ENCODE measurements around the gene NOS1AP. TPM values are rescaled to one million over a fixed set of nuclear protein-coding genes. Genes with fewer than 3 reads are reported as not detected.

The NOS1AP gene
- polyA plus RNA-seq, 4 donors, result 0.89 to 2.1 (median 1.7) TPM

- Histone ChIP-seq H3K27ac (ENCODE audit: low read depth in 1 of 3, low read length in 2 of 3) (no peak overlapping the region), H3K9me3 (ENCODE audit: control insufficient read depth in 2 of 2, insufficient read depth in 1 of 2, low read depth in 1 of 2, low read length in 1 of 2) (no peaks in the 10 kb centered on the region), H3K27me3 (ENCODE audit: control insufficient read depth in 3 of 3, insufficient read depth in 3 of 3, low read length in 3 of 3) (no peaks in the 10 kb centered on the region), H3K4me1 (ENCODE audit: control insufficient read depth in 3 of 3, insufficient read depth in 2 of 3, low read depth in 1 of 3, low read length in 2 of 3) (peaks cover 0 to 9% (median 2%) of the 10 kb centered on the region in 3 donors), H3K36me3 (ENCODE audit: control insufficient read depth in 3 of 3, insufficient read depth in 2 of 3, low read depth in 1 of 3, low read length in 3 of 3) (no peaks in the 10 kb centered on the region), H3K4me3 (ENCODE audit: low read depth in 1 of 3, low read length in 3 of 3) (no peak overlapping the region)
- peak in 1 of 2 donors; percentile 22 for DNase-seq
- FAIRE-seq, result no peak
- WGBS, 3 donors, result 62 to 67% (median 63%) methylated on average over 7 of the region's 7 CpGs
Measured at GRCh38 chr1:162204129-162204822, 134.8 kb downstream of the NOS1AP start.

DNA sequence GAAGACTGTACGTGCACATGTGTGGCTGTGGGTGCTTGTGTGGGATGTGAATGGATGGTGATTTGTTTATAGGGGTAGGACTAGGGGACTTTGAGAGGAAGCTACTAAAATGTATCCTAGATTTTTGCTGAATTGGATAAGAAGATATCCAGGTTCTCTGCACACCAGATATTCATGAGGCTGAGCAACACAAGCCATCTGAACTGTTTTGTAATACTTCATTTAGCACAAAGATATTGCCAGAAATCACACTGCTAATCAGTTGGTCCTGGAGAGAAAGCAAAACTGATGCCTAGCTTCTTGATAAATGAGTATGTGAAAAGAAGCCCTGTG lies 135.3 kb downstream of the NOS1AP start:
- WGBS, 3 donors, result 70 to 97% (median 79%) methylated on average over 1 of the region's 1 CpG
- H3K36me3 ChIP-seq (ENCODE audit: control insufficient read depth in 3 of 3, insufficient read depth in 2 of 3, low read depth in 1 of 3, low read length in 3 of 3), result no peaks in the 10 kb centered on the region
- H3K27ac ChIP-seq (ENCODE audit: low read depth in 1 of 3, low read length in 2 of 3), result no peak overlapping the region
- DNase-seq, result no peak
- no peaks in the 10 kb centered on the region for H3K27me3 ChIP-seq (ENCODE audit: control insufficient read depth in 3 of 3, insufficient read depth in 3 of 3, low read length in 3 of 3)
- H3K4me3 ChIP-seq (ENCODE audit: low read depth in 1 of 3, low read length in 3 of 3), result no peak overlapping the region
- FAIRE-seq, result no peak
- H3K4me1 ChIP-seq (ENCODE audit: control insufficient read depth in 3 of 3, insufficient read depth in 2 of 3, low read depth in 1 of 3, low read length in 2 of 3), result peaks cover 0 to 9% (median 2%) of the 10 kb centered on the region in 3 donors
- H3K9me3 ChIP-seq (ENCODE audit: control insufficient read depth in 2 of 2, insufficient read depth in 1 of 2, low read depth in 1 of 2, low read length in 1 of 2), result no peaks in the 10 kb centered on the region

- Histone ChIP-seq H3K9me3 (ENCODE audit: control insufficient read depth in 2 of 2, insufficient read depth in 1 of 2, low read depth in 1 of 2, low read length in 1 of 2) (no peaks in the 10 kb centered on the region), H3K4me1 (ENCODE audit: control insufficient read depth in 3 of 3, insufficient read depth in 2 of 3, low read depth in 1 of 3, low read length in 2 of 3) (peaks cover 0 to 9% (median 2%) of the 10 kb centered on the region in 3 donors), H3K36me3 (ENCODE audit: control insufficient read depth in 3 of 3, insufficient read depth in 2 of 3, low read depth in 1 of 3, low read length in 3 of 3) (no peaks in the 10 kb centered on the region), H3K27ac (ENCODE audit: low read depth in 1 of 3, low read length in 2 of 3) (no peak overlapping the region), H3K4me3 (ENCODE audit: low read depth in 1 of 3, low read length in 3 of 3) (no peak overlapping the region), H3K27me3 (ENCODE audit: control insufficient read depth in 3 of 3, insufficient read depth in 3 of 3, low read length in 3 of 3) (no peaks in the 10 kb centered on the region)
- WGBS, 3 donors, result 84 to 100% (median 88%) methylated on average over 1 of the region's 1 CpG
- no peak for FAIRE-seq
- no peak for DNase-seq
Measured at GRCh38 chr1:162206300-162206699, 136.8 kb downstream of the NOS1AP start.

DNA sequence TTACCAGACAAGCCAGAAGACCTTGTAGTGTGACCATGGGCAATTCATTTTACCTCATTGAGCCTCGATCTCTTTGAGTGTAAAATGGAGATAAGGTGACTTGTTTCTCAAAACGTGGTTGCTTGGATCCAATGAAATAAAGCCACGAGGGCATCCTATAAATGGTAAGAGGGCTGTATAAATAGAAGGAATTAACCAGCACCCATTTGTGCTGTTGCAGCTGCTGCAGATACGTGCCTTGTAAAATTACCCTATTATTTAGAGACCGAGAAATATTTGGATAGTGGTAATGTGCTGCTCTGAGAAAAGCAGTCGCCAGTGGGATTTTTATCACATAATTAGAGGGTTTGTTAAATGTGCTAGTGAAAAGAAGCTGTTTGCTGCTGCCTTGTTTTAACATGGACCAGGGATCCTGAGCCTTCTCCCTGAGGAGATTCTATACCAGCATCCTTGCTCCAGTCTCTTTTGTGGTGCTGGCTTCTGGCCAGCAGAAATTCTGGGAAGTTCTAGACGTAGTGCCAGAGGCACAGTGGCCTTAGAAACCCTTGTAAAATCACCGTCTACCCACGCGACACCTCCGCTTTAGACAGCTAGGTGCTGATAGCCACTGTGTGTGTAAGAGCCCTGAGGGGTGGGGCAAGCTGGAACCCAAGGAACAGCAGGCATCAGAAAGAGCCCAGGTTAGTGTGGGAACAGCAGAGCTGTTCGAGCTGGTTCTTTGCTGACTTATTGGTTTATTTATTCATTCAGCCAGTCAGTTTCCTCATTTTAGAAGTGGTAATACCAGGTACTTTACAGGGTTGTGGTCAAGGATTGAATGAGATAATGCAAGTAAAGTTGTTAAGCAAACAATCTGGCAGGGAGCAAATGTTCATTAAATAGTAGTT lies 137.5 kb downstream of the NOS1AP start:
- Histone ChIP-seq H3K4me1 (ENCODE audit: control insufficient read depth in 3 of 3, insufficient read depth in 2 of 3, low read depth in 1 of 3, low read length in 2 of 3) (peaks cover 0 to 9% (median 2%) of the 10 kb centered on the region in 3 donors), H3K36me3 (ENCODE audit: control insufficient read depth in 3 of 3, insufficient read depth in 2 of 3, low read depth in 1 of 3, low read length in 3 of 3) (no peaks in the 10 kb centered on the region), H3K27ac (ENCODE audit: low read depth in 1 of 3, low read length in 2 of 3) (peak overlapping the region in 2 of 3 donors; percentile 39 to 80), H3K4me3 (ENCODE audit: low read depth in 1 of 3, low read length in 3 of 3) (no peak overlapping the region), H3K27me3 (ENCODE audit: control insufficient read depth in 3 of 3, insufficient read depth in 3 of 3, low read length in 3 of 3) (no peaks in the 10 kb centered on the region), H3K9me3 (ENCODE audit: control insufficient read depth in 2 of 2, insufficient read depth in 1 of 2, low read depth in 1 of 2, low read length in 1 of 2) (no peaks in the 10 kb centered on the region)
- 19 to 49% (median 30%) methylated on average over 12 of the region's 12 CpGs for WGBS, 3 donors
- no peak for FAIRE-seq
- DNase-seq, result peak; percentile 58 to 59

DNA sequence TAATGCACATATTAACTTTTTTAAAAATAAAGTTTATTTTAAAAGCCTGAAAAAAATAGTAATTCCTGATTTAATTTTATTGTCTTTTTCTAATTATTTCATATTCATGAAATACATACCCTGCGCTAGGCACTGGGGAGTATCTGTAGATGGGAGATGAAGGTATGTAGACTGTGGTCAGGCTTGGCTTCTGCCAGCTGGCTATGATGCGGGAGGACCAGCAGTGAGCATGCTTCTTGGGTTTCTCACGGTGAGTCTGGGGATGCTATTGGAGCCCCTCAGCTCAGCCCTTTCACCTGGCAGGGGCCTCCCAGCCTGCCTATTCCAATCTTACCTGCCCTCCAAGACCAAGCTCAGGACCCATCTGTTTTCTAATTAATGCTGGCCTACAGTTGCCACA lies 138.4 kb downstream of the NOS1AP start:
- no peaks in the 10 kb centered on the region for H3K36me3 ChIP-seq (ENCODE audit: control insufficient read depth in 3 of 3, insufficient read depth in 2 of 3, low read depth in 1 of 3, low read length in 3 of 3)
- no peaks in the 10 kb centered on the region for H3K27me3 ChIP-seq (ENCODE audit: control insufficient read depth in 3 of 3, insufficient read depth in 3 of 3, low read length in 3 of 3)
- 92 to 98% (median 92%) methylated on average over 3 of the region's 3 CpGs for WGBS, 3 donors
- no peaks in the 10 kb centered on the region for H3K9me3 ChIP-seq (ENCODE audit: control insufficient read depth in 2 of 2, insufficient read depth in 1 of 2, low read depth in 1 of 2, low read length in 1 of 2)
- peaks cover 2 to 10% (median 3%) of the 10 kb centered on the region in 3 donors for H3K4me1 ChIP-seq (ENCODE audit: control insufficient read depth in 3 of 3, insufficient read depth in 2 of 3, low read depth in 1 of 3, low read length in 2 of 3)
- DNase-seq (no peak), FAIRE-seq (no peak)
- no peak overlapping the region for H3K27ac ChIP-seq (ENCODE audit: low read depth in 1 of 3, low read length in 2 of 3)
- H3K4me3 ChIP-seq (ENCODE audit: low read depth in 1 of 3, low read length in 3 of 3), result no peak overlapping the region

GRCh38 chr1:162210196-162210595 lies 140.7 kb downstream of the NOS1AP start:
- no peak for FAIRE-seq
- DNase-seq, result no peak
- H3K27me3 ChIP-seq (ENCODE audit: control insufficient read depth in 3 of 3, insufficient read depth in 3 of 3, low read length in 3 of 3), result no peaks in the 10 kb centered on the region
- 71 to 80% (median 75%) methylated on average over 6 of the region's 6 CpGs for WGBS, 3 donors
- H3K27ac ChIP-seq (ENCODE audit: low read depth in 1 of 3, low read length in 2 of 3), result no peak overlapping the region
- no peak overlapping the region for H3K4me3 ChIP-seq (ENCODE audit: low read depth in 1 of 3, low read length in 3 of 3)
- H3K4me1 ChIP-seq (ENCODE audit: control insufficient read depth in 3 of 3, insufficient read depth in 2 of 3, low read depth in 1 of 3, low read length in 2 of 3), result peaks cover 4 to 18% (median 7%) of the 10 kb centered on the region in 3 donors
- H3K9me3 ChIP-seq (ENCODE audit: control insufficient read depth in 2 of 2, insufficient read depth in 1 of 2, low read depth in 1 of 2, low read length in 1 of 2), result no peaks in the 10 kb centered on the region
- H3K36me3 ChIP-seq (ENCODE audit: control insufficient read depth in 3 of 3, insufficient read depth in 2 of 3, low read depth in 1 of 3, low read length in 3 of 3), result no peaks in the 10 kb centered on the region

DNA sequence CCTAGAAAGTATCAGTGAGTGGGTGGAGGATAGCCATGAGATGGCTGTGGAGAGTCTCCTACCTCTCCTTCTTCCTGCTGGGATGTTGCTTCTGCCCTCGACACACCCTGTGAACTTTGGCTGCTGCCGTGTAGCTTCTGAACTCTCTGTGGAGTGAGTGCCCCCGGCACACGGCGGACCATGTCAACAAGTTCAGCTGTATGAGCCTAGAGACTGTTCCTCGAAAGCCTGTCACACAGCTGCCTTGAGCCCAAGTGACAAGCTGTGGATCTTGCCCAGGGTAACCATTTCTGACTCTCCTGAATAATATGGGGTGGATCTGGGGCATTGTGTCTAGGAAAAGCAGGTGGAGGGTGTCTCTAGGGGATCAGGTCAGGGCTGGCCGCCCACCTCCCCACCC lies 143.2 kb downstream of the NOS1AP start:
- no peak overlapping the region for H3K4me3 ChIP-seq (ENCODE audit: low read depth in 1 of 3, low read length in 3 of 3)
- no peak for FAIRE-seq
- H3K9me3 ChIP-seq (ENCODE audit: control insufficient read depth in 2 of 2, insufficient read depth in 1 of 2, low read depth in 1 of 2, low read length in 1 of 2), result no peaks in the 10 kb centered on the region
- DNase-seq, result peak; percentile 34 to 78
- H3K27ac ChIP-seq (ENCODE audit: low read depth in 1 of 3, low read length in 2 of 3), result peak overlapping the region in 1 of 3 donors; percentile 10
- H3K4me1 ChIP-seq (ENCODE audit: control insufficient read depth in 3 of 3, insufficient read depth in 2 of 3, low read depth in 1 of 3, low read length in 2 of 3), result peaks cover 2 to 12% (median 7%) of the 10 kb centered on the region in 3 donors
- H3K27me3 ChIP-seq (ENCODE audit: control insufficient read depth in 3 of 3, insufficient read depth in 3 of 3, low read length in 3 of 3), result no peaks in the 10 kb centered on the region
- H3K36me3 ChIP-seq (ENCODE audit: control insufficient read depth in 3 of 3, insufficient read depth in 2 of 3, low read depth in 1 of 3, low read length in 3 of 3), result no peaks in the 10 kb centered on the region
- WGBS, 3 donors, result 28 to 62% (median 50%) methylated on average over 7 of the region's 7 CpGs

DNA sequence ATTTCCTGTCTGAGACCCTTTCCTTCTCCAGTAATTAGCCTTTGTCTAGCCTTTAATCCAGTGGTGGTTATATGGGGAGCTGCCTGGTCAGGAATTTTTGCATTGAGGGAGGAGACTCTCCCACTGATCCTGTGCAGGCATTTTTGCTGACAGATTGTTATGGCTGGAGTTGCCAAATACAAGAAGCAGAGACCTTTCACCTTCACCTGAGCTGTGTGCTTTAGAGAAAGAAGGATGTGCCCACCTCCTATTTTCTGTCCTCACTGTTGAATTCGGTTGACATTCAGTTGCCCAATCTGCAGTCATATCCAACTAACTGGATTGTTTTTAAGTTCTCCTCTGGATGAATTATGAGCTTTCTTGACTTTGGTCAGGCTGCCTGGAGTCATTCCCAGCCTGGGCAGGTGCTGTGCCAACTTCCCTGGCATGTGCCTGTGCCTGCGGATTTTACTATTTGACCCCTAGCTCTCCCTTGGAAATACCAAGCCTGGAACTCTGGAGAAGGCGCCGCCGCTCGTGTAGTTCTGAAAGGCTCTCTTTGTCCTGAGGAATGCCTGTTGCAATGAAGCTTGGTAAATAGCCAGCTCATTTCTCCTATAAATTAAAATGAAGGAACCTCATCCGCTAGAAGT lies 143.9 kb downstream of the NOS1AP start:
- no peaks in the 10 kb centered on the region for H3K9me3 ChIP-seq (ENCODE audit: control insufficient read depth in 2 of 2, insufficient read depth in 1 of 2, low read depth in 1 of 2, low read length in 1 of 2)
- H3K27me3 ChIP-seq (ENCODE audit: control insufficient read depth in 3 of 3, insufficient read depth in 3 of 3, low read length in 3 of 3), result no peaks in the 10 kb centered on the region
- no peaks in the 10 kb centered on the region for H3K36me3 ChIP-seq (ENCODE audit: control insufficient read depth in 3 of 3, insufficient read depth in 2 of 3, low read depth in 1 of 3, low read length in 3 of 3)
- H3K4me3 ChIP-seq (ENCODE audit: low read depth in 1 of 3, low read length in 3 of 3), result no peak overlapping the region
- 13 to 45% (median 25%) methylated on average over 7 of the region's 7 CpGs for WGBS, 3 donors
- DNase-seq (peak; percentile 18 to 68), FAIRE-seq (no peak)
- peak overlapping the region in 2 of 3 donors; percentile 10 to 22 for H3K27ac ChIP-seq (ENCODE audit: low read depth in 1 of 3, low read length in 2 of 3)
- peaks cover 2 to 18% (median 9%) of the 10 kb centered on the region in 3 donors for H3K4me1 ChIP-seq (ENCODE audit: control insufficient read depth in 3 of 3, insufficient read depth in 2 of 3, low read depth in 1 of 3, low read length in 2 of 3)
